Ramos (cell line): Measurements from ENCODE around the gene SLC16A1.
"Not testable (repeated sequence)": the region's sequence is repeated elsewhere in the genome, so short reads cannot be mapped to it uniquely, and the experiment has no call there.

Experiments
- in situ Hi-C: fragments of 300-500 bp; cut with MboI; formaldehyde crosslinking; loops from one replicate; pipeline ENCODE4 v1.14.3; 2022; ENCODE audit warnings: low sequenced_read_pairs; ENCODE audit not compliant: unreplicated experiment

The SLC16A1 gene, protein sequence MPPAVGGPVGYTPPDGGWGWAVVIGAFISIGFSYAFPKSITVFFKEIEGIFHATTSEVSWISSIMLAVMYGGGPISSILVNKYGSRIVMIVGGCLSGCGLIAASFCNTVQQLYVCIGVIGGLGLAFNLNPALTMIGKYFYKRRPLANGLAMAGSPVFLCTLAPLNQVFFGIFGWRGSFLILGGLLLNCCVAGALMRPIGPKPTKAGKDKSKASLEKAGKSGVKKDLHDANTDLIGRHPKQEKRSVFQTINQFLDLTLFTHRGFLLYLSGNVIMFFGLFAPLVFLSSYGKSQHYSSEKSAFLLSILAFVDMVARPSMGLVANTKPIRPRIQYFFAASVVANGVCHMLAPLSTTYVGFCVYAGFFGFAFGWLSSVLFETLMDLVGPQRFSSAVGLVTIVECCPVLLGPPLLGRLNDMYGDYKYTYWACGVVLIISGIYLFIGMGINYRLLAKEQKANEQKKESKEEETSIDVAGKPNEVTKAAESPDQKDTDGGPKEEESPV

DNA sequence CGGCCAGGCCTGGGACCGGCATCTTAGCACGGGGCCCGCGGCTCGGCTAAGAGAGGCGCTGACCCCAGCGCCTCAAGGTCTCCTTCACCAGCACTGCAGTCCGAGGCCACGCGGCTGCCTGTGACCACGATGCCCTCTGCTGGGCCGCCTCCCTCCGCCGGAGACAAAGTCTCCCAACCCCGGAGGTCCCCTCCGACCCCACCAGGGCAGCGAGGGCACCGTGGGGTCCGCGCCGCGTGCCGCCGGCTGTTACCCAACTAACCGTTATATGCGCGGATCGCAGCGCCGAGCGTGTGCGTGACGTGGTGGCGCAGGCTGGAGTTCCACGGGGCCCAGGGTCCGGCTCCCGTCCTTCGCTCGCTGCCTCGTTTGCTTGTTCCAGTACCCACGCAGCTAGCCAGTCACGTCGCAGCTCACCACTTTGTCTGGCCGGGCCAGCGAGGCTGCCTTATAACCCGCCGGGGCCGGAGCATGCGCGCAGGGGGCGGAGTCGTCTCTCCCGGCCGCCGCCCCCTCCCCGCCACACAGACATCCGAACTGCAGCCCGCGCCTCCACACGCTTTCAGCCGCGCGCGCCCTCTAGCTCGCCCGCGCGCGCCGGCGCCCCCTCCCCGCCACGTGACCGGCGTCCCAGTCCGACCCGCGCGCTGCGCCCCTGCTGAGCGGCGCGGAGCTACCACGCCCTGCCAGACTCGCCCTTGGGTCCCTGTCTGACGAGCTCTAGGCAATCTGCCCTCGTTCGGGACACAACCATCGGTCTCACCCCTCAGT is at the start of gene SLC16A1:
Gene SLC16A1 (minus strand): TSS at position 424 of the 771 bp plus-strand sequence. CDS start 26,888 bp downstream, outside the sequence.
- in situ Hi-C loops: no loop called here

DNA sequence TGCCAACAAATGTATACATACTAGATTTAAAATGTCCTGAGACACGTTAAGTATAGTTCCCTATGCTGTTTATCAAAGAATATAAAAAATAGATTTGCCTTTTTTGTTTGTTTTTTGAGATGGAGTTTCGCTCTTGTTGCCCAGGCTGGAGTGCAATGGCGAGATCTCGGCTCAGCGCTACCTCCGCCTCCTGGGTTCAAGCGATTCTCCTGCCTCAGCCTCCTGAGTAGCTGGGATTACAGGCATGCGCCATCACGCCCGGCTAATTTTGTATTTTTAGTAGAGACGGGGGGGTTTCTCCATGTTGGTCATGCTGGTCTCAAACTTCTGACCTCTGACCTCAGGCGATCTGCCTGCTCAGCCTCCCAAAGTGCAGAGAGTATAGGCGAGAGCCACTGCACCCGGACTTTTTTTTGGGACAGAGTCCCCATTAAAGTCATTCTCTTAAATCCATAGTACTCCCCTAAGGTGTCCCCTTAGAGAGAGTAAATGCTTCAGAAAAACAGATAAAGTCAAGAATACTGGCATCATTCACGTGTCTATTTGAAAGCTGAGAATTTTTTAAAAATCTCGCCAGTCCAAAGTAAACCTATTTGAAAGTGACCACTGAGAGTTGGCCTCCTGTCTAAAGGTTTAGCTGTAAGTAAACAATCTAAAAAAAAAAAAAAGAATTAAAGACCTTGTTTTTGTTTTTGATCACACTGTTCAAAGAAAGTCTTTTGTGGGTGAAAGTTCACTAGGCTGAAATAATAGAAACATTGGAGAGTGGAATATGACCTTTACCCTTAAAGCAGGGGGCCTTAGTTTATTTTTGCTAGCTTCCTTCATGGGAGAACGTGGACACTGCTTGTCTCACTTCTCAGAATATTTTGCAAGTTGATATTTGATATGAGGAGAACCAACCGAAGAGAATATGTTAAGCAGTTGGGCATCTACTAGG is 48.0 kb upstream of the SLC16A1 start:
- in situ Hi-C loops: no loop called here

DNA sequence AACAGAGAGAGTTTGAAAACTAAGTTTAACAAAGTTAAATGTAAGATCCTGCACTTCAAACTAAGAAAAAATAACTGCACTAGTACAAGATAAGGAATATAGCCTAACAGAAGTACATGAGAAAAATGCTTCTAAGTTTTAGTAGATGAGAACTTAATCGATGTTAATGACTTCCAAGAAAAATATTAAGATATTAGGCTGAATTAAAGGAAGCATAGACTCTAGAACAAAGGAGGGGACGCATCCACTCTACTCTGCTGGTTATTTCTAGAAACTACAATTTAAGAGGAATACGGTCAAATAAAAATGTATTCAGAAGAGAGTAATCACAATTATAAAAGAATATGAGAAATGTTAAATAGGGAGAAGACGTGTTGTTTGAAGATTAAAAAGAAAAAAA is 46.3 kb upstream of the SLC16A1 start:
- in situ Hi-C loops: no loop called here

DNA sequence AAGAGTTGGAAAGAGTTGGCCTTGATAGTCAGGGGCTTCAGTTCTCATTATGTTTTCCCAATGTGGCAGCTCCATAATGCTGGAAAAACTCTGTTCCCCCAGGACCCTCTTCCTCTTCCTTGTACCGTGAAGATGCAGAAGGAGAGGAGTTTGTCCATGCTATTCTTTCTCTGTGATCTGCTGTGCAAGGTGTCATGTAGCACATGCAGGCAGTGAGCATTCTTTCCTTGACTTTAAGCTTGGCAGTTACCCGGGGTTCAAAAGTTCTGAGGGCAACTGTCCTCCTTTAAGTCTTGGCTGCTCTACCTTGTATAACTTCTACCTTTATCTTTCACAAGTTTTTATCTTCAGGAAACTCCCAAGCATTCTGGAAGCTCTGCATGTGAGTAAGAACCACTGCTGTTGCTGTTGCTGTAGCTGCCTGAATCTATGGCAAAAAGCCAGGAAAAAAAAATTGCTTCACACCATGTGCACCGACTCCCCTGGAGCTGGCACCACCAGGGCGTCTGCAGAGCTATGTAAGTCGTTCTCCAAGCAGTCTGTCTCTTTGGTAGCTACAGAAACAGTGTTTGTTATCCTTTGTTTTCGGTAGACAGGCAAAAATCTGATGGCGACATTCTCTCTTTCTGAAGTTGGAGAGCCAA is 42.7 kb upstream of the SLC16A1 start:
- in situ Hi-C loops: no loop called here

DNA sequence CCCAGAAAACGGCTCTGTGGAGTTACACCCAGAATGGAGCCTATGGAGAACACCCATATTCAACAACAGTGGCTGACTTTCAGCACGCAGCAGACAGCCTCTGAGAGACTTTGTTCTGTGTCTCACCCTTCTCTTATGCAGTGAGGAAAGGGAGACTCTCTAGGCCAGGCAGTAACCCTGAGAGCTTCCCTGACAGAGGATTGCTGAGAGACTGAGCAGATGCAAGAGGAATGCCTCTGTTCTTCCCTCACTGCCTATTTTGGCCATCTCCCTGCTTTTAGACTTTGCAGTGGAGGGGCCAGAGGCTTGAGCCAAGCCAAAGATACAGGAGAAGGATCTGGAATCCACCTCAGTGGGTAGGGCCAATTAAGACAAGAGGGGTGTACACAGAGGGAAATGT is 41.8 kb upstream of the SLC16A1 start:
- in situ Hi-C loops: no loop called here

DNA sequence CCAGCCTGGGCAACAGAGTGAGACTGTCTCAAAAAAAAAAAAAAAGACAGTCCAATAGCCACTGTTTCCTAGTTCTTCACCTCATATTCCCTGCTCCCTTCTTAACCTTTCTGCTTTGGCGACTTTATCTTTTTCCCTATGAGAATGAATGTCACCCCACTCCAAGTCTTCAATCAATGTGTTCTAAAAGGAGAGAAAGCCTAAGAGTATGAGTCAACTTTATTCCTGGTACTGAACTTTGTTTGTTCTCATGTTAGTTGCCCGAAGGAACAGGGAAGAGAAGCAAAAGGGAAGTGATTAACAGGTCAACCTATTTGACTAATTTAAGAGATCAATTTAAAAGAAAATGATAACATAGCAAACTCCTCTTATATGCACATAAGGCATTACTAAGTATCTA is 39.9 kb upstream of the SLC16A1 start:
- in situ Hi-C loops: no loop called here

DNA sequence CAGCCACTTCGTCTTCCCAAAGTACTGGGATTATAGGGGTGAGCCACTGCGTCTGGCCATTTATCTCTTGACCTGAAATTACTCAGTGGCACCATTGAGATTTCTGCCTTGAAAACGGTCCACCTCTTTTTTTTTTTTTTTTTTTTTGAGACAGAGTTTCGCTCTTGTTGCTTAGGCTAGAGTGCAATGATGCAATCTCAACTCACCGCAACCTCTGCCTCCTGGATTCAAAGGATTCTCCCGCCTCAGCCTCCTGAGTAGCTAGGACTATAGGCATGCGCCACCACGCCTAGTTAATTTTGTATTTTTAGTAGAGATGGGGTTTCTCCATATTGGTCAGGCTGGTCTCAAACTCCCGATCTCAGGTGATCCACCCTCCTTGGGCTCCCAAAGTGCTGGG is 39.0 kb upstream of the SLC16A1 start:
- in situ Hi-C loops: not testable (repeated sequence)

DNA sequence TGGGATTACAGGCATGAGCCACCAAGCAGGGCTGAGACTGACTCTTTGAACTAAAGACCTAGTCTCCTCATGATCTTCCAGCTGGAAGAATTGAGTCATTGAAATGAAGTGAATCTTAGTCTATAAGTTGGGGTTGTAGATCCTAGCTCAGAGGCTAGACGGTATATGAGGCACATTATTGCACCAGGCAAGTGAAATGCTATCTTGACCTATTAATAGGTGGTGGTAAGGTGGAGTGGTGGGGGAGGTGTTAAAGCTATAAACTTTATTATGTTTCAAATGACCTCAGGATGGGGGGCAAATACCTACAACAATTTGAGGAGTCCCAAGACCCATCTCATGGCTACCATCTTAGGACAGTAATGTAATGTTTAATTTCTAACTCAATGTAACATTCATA is 36.8 kb upstream of the SLC16A1 start:
- in situ Hi-C loops: no loop called here

DNA sequence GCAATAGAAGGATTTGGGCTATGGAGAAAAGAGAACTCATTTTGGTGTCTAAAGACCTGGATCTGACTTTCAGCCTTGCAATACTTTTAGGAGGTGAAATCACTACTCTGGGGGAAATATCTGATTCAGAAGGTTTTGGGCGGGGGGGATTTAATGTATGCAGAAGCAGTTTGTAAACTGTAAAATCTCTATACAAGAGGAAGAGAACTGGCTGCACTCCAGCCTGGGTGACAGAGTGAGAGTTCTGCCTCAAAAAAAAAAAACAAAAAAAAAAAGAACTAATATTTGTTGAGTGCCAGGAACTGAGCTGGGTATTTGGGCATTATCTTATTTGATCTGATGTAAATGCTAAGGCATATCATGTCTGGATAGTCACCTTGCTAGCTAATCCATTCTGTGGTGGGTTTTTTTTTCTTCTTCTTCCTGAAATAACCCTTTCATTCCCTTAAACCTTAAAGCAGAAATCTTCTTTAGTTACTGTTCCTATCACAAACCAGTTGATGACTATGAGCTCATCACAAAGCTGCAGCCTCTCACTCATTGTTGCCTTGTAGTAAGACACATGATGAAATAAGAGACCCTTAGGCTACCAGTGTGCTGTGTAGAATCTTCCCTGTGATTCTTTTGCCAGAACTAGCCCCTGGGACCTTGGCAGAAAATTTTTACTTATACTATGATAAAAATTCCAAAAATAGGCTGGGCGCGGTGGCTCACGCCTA is 35.6 kb upstream of the SLC16A1 start:
- in situ Hi-C loops: no loop called here

DNA sequence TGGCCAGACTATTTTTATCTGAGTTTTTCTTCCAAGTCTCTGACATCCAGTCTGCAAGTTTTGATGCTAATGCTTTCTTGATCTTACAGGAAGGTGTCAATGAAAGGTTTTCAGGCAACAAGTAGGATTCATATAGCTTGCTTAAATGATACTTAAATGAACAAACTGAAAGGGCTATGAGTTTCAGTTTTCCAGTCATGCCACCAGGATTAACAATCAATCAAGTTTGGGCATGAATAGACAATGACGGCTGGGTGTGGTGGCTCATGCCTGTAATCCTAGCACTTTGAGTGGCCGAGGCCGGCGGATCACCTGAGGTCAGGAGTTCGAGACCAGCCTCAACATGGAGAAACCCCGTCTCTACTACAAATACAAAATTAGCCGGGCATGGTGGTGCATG is 34.3 kb upstream of the SLC16A1 start:
- in situ Hi-C loops: no loop called here

DNA sequence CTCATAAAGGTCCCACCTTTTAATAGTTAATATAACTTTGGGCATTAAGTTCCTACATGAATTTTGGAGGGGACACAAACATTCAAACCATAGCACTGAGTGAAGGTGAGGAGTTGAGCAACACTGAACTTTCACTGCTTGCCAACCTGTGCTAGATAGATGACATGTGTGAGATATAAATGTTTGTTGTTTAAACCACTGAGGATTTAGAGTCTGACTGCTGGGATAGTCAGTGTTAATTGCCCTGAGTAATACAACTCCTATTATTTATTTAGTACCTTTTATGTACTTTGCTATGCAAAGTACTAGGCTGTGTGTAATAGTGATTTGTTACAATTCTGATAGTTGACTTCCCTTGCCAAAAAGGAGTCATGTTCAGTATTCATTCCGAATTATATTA is 32.4 kb upstream of the SLC16A1 start:
- in situ Hi-C loops: no loop called here

DNA sequence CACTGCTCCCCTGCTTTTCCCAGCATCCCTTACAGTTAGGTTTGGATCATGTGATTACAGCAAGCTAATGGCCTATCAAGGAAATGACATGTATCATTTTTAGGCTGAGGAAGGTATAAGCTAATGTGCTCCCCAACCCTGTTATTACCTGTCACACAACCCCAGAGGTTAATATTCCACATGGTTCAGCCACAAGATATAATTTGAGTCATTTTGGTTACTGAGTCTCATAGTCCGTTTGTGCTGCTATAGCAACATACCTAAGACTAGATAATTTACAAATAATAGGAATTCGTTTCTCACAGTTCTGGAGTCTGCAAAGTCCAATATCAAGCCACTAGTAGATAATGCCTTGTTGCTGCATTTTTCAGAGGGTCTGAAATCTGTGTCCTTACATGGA is 29.1 kb upstream of the SLC16A1 start:
- in situ Hi-C loops: no loop called here

DNA sequence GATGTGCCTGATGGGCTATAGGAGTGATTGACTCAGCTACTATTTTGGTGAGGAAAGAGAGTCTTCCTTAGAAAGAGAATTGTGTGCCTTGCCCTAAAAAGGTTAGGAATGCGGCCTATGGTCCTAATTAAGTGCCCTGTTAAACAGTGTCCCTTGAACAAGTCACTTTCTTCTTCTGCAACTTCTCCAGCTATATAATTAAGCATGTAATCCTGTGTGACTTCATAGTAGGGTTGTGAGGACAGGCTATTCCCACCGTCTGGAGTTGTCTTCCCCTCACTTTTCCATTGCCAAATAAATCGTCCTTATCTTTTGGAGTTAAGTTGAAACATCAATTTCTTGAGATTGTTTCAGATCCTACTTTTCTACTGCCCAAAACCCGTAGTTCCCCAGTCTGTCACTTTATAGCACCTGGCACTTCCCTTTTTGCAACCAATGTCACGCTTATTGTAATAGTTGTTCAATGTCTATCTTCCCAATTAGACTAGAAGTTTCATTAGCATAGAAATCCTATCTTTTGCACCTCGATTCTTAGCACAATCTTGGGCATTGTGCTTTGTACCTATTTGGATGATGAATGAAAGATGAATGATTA is 27.6 kb upstream of the SLC16A1 start:
- in situ Hi-C loops: no loop called here

DNA sequence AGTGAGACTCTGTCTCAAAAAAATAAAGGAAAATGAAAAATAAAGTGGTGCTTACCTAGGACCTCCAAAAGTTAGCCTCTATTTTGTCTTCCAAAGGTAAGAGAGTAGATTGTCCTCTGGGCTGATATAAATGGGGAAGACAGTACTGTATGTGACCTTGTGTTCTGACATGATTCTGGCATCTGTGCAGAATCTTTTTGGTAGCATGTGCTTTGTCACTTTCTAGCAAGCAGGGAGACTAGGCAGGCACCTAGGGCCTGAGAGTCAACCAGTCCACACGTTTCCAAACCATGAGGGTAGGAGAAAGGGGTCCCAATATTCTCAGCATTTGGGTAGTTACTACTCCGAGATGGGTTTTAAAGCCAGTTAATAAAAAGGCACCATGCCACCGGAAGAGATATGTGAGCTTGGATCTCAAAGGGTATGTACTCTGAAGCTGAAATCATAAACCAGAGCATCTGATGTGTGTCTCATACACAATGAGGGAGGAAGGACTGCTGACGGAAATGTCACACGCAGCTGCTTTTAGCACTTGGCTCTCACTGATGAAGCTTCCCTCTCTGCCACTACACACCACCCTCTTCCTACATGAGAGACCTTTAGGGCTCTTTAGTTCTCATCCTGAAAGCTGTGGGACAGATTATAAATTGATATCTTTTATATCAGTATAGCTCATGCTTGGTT is 27.0 kb upstream of the SLC16A1 start:
- in situ Hi-C loops: no loop called here

DNA sequence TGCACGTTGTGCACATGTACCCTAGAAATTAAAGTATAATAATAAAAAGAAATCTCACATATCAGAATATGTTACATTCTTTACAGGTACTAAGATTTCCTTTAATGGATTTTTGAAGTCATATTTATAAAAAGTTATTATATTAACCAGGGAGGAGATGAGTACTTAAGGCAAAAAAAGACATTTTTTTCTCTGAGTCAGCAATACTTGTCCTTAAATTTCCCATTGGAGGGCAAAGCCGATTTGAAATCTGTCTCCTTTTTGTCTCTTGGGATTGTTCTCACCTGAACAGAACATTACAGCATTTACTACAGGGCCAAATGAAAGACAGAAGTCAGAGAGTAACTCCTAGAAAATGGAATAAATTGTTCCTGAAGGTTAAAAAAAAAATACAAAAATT is 26.3 kb upstream of the SLC16A1 start:
- in situ Hi-C loops: no loop called here

DNA sequence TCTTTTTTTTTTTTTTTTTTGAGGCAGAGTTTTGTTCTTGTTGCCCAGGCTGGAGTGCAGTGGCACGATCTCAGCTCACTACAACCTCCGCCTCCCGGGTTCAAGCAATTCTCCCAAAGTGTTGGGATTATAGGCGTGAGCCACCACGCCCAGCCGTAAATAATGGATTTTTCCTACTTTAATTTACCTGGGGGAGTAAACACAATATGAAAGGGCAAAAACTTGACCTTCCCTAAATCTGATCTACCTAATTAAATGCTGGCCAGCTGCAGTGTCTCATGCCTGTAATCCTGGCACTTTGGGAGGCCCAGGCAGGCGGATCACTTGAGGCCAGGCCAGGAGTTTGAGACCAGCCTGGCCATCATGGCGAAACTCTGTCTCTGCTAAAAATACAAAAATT is 25.8 kb upstream of the SLC16A1 start:
- in situ Hi-C loops: not testable (repeated sequence)

DNA sequence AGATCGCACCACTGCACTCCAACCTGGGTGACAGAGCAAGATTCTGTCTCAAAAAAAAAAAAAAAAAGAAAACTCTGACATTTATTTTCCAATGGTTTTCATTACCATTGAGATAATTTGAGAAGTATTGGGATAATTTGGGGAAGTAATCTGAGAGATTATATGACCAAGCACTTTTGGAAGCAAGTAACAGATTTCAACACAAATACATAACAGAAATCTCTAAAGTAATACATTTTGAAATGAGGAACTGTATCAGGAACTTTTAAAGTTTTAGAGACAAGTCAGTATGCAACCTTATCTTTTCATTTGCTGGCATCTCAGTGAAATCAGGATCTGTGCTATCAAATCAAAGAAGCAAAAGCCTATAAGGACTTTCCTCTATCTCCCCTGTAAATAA is 25.4 kb upstream of the SLC16A1 start:
- in situ Hi-C loops: no loop called here

DNA sequence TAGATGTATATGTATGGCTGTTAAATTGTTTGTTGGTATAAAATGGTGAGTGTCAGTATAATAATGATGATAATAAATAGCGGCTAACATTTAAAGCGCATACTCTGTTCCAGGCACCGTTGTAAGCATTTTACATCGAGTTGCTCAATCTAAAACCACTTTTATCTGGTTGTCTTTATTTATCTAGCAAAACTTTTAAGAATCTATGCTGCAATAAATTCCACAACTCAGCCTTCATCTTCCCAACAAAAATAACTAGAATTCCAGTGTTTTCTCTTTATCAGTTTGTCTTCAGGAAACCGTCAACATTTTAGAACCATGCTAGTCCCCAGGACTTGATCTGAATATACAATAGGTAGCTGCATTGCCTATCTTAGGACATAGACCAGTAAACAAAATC is 19.3 kb upstream of the SLC16A1 start:
- in situ Hi-C loops: no loop called here
